Caco-2 (cell line): ENCODE results near the gene ANXA8. TPM values are rescaled to one million over a fixed set of nuclear protein-coding genes. Genes with fewer than 3 reads are reported as not detected.
A peak's percentile ranks its signal among the peaks of the same experiment; 100 is the strongest.

Source experiments
- BruUV-seq: library from RNA; stranded (reverse); fragments of 400-500 nt; replicated peaks from 2 replicates; lab custom pipeline; 2021; lab: Mats Ljungman, UMichigan
- CTCF ChIA-PET: fragments of 300-600 bp; sonication (Branson Sonifier 250); formaldehyde crosslinking; loops from one replicate; lab custom pipeline; 2022; ENCODE audit warnings: antibody characterized with exemption; lab: Charles Lee
- POLR2A ChIA-PET: fragments of 300-600 bp; sonication (Branson Sonifier 250); formaldehyde crosslinking; loops from one replicate; lab custom pipeline; 2022; ENCODE audit warnings: antibody characterized with exemption; lab: Charles Lee
- DNase-seq, 2 experiments: peaks; one replicate each; pipeline versions ENCODE4 v3.0.0 to v3.0.0-alpha.2; 2020 to 2022
- H3K27me3 ChIP-seq: replicated peaks from 2 replicates; pipeline ENCODE4 v1.6.0; 2011; ENCODE audit warnings: low read length; ENCODE audit not compliant: control insufficient read depth, insufficient read depth
- H3K36me3 ChIP-seq: 2 replicates; pipeline ENCODE4 v1.5.1; 2011; ENCODE audit warnings: low read length; ENCODE audit not compliant: control insufficient read depth, insufficient read depth
- H3K4me1 ChIP-seq: fragments of 250-450 bp; sonication (Bioruptor Pico); 2 replicates; pipeline ENCODE4 v1.5.1; 2020; ENCODE audit warnings: mild to moderate bottlenecking
- H3K4me3 ChIP-seq: 2 replicates; pipeline ENCODE4 v1.5.1; 2011; ENCODE audit warnings: low read depth, mild to moderate bottlenecking, control low read depth, low read length
- H3K9me3 ChIP-seq: fragments of 250-450 bp; sonication (Bioruptor Pico); 2 replicates; pipeline ENCODE4 v1.5.1; 2020; ENCODE audit warnings: mild to moderate bottlenecking, moderate library complexity
- H3K27ac Mint-ChIP-seq: one replicate; pipeline ENCODE4 v1.8.0; 2022; ENCODE audit warnings: mixed read lengths; ENCODE audit not compliant: unreplicated experiment
- H3K27me3 Mint-ChIP-seq: one replicate; pipeline ENCODE4 v1.8.0; 2022; ENCODE audit warnings: mixed read lengths; ENCODE audit not compliant: insufficient read depth, unreplicated experiment
- H3K36me3 Mint-ChIP-seq: one replicate; pipeline ENCODE4 v1.8.0; 2022; ENCODE audit warnings: mild to moderate bottlenecking, mixed read lengths; ENCODE audit not compliant: insufficient read depth, unreplicated experiment
- H3K4me1 Mint-ChIP-seq: one replicate; pipeline ENCODE4 v1.8.0; 2022; ENCODE audit warnings: low read depth, mixed read lengths; ENCODE audit not compliant: unreplicated experiment
- H3K4me3 Mint-ChIP-seq: one replicate; pipeline ENCODE4 v1.8.0; 2022; ENCODE audit warnings: mild to moderate bottlenecking, moderate library complexity, mixed read lengths; ENCODE audit not compliant: unreplicated experiment
- H3K9me3 Mint-ChIP-seq: one replicate; pipeline ENCODE4 v1.8.0; 2022; ENCODE audit warnings: mixed read lengths; ENCODE audit not compliant: unreplicated experiment
- CTCF ChIP-seq, 2 experiments: fragments of 200-600 bp in 1 of 2; IDR thresholded peaks; 1 replicate in 1 of 2; 2 replicates in 1 of 2; pipeline versions ENCODE4 v1.5.1 to v1.8.0; 2011 to 2022; ENCODE audit warnings: antibody characterized with exemption in 1 of 2, control low read depth in 1 of 2, inconsistent platforms in 1 of 2, low read depth in 1 of 2, low read length in 1 of 2, mild to moderate bottlenecking in 1 of 2, moderate library complexity in 1 of 2; ENCODE audit not compliant: insufficient read depth in 1 of 2, severe bottlenecking in 1 of 2, unreplicated experiment in 1 of 2
- intact Hi-C: fragments of 100-400 bp; cut with micrococcal nuclease; formaldehyde crosslinking; loops from one replicate; pipeline ENCODE4 v1.10.0; 2022; ENCODE audit not compliant: unreplicated experiment
- total RNA-seq: library from RNA; stranded (reverse); gene quantifications from 2 replicates; pipeline ENCODE4 v1.2.3, GENCODE V29; 2022

The ANXA8 gene
- total RNA-seq, 1 experiment from 2014 or later: 20.9 TPM

GRCh38 chr10:47458466-47459154 is 25.3 kb downstream of the ANXA8 start:
- Histone ChIP-seq H3K4me1 (peaks cover 36% of the 10 kb centered on the region), H3K9me3 (no peaks in the 10 kb centered on the region), H3K36me3 (no peaks in the 10 kb centered on the region), H3K4me3 (no peak overlapping the region), H3K27me3 (no peaks in the 10 kb centered on the region)
- Mint-ChIP-seq H3K36me3 (peaks cover 9% of the 10 kb centered on the region), H3K4me1 (peaks cover 30% of the 10 kb centered on the region), H3K27me3 (no peaks in the 10 kb centered on the region), H3K9me3 (no peaks in the 10 kb centered on the region), H3K27ac (peak overlapping the region; percentile 63), H3K4me3 (peak overlapping the region; percentile 30)
- intact Hi-C loops: loop anchor here (2.0 kb wide), 1 partner anchor 20 kb away; no protein-coding TSS in a partner anchor
- BruUV-seq: no TSS peak
- DNase-seq: peak; percentile 42 to 65
- ChIA-PET CTCF (interaction anchor here (0.7 kb wide), 1 partner anchor 14 kb away, joined by 5 read pairs; no protein-coding TSS in a partner anchor), POLR2A (no interaction called here)
- no peak for TF ChIP-seq CTCF (IDR thresholded peaks at IDR 0.05; ENCODE audit: insufficient read depth in 1 of 2, low read depth in 1 of 2, low read length in 1 of 2, severe bottlenecking in 1 of 2, unreplicated experiment in 1 of 2)

- ChIA-PET POLR2A (no interaction called here), CTCF (no interaction called here)
- no peak for TF ChIP-seq CTCF (IDR thresholded peaks at IDR 0.05; ENCODE audit: insufficient read depth in 1 of 2, low read depth in 1 of 2, low read length in 1 of 2, severe bottlenecking in 1 of 2, unreplicated experiment in 1 of 2)
- Mint-ChIP-seq H3K4me3 (no peak overlapping the region), H3K9me3 (no peaks in the 10 kb centered on the region), H3K27ac (peak overlapping the region; percentile 63), H3K4me1 (peaks cover 30% of the 10 kb centered on the region), H3K36me3 (peaks cover 9% of the 10 kb centered on the region), H3K27me3 (no peaks in the 10 kb centered on the region)
- Histone ChIP-seq H3K4me1 (peaks cover 36% of the 10 kb centered on the region), H3K9me3 (no peaks in the 10 kb centered on the region), H3K27me3 (no peaks in the 10 kb centered on the region), H3K4me3 (no peak overlapping the region), H3K36me3 (no peaks in the 10 kb centered on the region)
- DNase-seq: peak in 1 of 2 experiments; percentile 9
- BruUV-seq: no TSS peak
- intact Hi-C loops: loop anchor here (2.0 kb wide), 1 partner anchor 19 kb away; no protein-coding TSS in a partner anchor
These were observed 26.1 kb downstream of the ANXA8 start for GRCh38 chr10:47457826-47458225.

- peak overlapping the region; percentile 8 for H3K27ac Mint-ChIP-seq
- Histone ChIP-seq H3K9me3 (no peaks in the 10 kb centered on the region), H3K27me3 (no peaks in the 10 kb centered on the region), H3K4me3 (no peak overlapping the region), H3K36me3 (no peaks in the 10 kb centered on the region), H3K4me1 (peaks cover 39% of the 10 kb centered on the region)
- CTCF ChIA-PET: no interaction called here
- POLR2A ChIA-PET: no interaction called here
- peaks cover 30% of the 10 kb centered on the region for H3K4me1 Mint-ChIP-seq
- BruUV-seq: no TSS peak
- H3K27me3 Mint-ChIP-seq: no peaks in the 10 kb centered on the region
- no peak for TF ChIP-seq CTCF (IDR thresholded peaks at IDR 0.05; ENCODE audit: insufficient read depth in 1 of 2, low read depth in 1 of 2, low read length in 1 of 2, severe bottlenecking in 1 of 2, unreplicated experiment in 1 of 2)
- no peak overlapping the region for H3K4me3 Mint-ChIP-seq
- no peak for DNase-seq
- H3K9me3 Mint-ChIP-seq: no peaks in the 10 kb centered on the region
- intact Hi-C loops: no loop called here
- H3K36me3 Mint-ChIP-seq: peaks cover 9% of the 10 kb centered on the region
These were observed 26.4 kb downstream of the ANXA8 start for GRCh38 chr10:47457528-47457820.
